H1 (cell line): ENCODE data around the gene SCAI. TPM values are rescaled to one million over a fixed set of nuclear protein-coding genes. Genes with fewer than 3 reads are reported as not detected.

Source experiments
- CTCF ChIA-PET: fragments of 300-600 bp; sonication (Branson Sonifier 250); formaldehyde crosslinking; loops from one replicate; lab custom pipeline; 2021; ENCODE audit not compliant: partially characterized antibody; lab: Charles Lee
- POLR2A ChIA-PET: fragments of 300-600 bp; sonication (Branson Sonifier 250); formaldehyde crosslinking; loops from one replicate; lab custom pipeline; 2021; ENCODE audit warnings: inconsistent platforms; ENCODE audit not compliant: partially characterized antibody; lab: Charles Lee
- DNase-seq, 2 experiments: peaks; one replicate each; pipeline versions ENCODE4 v3.0.0 to v3.0.0-alpha.2; 2010 to 2022; ENCODE audit warnings: low spot score in 2 of 2, low read depth in 1 of 2, mixed read lengths in 1 of 2
- FAIRE-seq: peaks from 2 replicates; lab custom pipeline; 2011; peaks lifted over from hg19 to GRCh38; lab: Jason Lieb, UNC
- H2AFZ ChIP-seq: 2 replicates; pipeline ENCODE4 v1.8.1; 2012; ENCODE audit warnings: low read length, inconsistent platforms
- H2AK5ac ChIP-seq: 2 replicates; pipeline ENCODE4 v1.6.1; 2013; ENCODE audit warnings: low read depth, low read length
- H2BK120ac ChIP-seq: replicated peaks from 2 replicates; pipeline ENCODE3; 2013; ENCODE audit warnings: low read depth, low read length, inconsistent platforms
- H2BK12ac ChIP-seq: 2 replicates; pipeline ENCODE4 v1.6.1; 2013; ENCODE audit warnings: low read depth, low read length
- H2BK15ac ChIP-seq: 2 replicates; pipeline ENCODE4 v1.6.1; 2013; ENCODE audit warnings: low read length
- H2BK20ac ChIP-seq: 2 replicates; pipeline ENCODE4 v1.6.1; 2013; ENCODE audit warnings: low read length
- H2BK5ac ChIP-seq: 2 replicates; pipeline ENCODE4 v1.6.1; 2013; ENCODE audit warnings: low read depth, low read length
- H3K14ac ChIP-seq: 2 replicates; pipeline ENCODE4 v1.6.1; 2013; ENCODE audit warnings: inconsistent platforms; ENCODE audit not compliant: insufficient read length
- H3K18ac ChIP-seq: 2 replicates; pipeline ENCODE4 v1.6.1; 2013; ENCODE audit warnings: low read length; ENCODE audit errors: extremely low read depth
- H3K23ac ChIP-seq: 2 replicates; pipeline ENCODE4 v1.6.1; 2013; ENCODE audit warnings: inconsistent platforms; ENCODE audit not compliant: insufficient read length
- H3K23me2 ChIP-seq: 2 replicates; pipeline ENCODE4 v1.6.1; 2013; ENCODE audit warnings: low read depth, low read length
- H3K27ac ChIP-seq: 2 replicates; pipeline ENCODE4 v1.6.1; 2011; ENCODE audit warnings: low read depth, low read length, inconsistent platforms
- H3K27me3 ChIP-seq, 4 experiments: replicated peaks in 1 of 4; 1 replicate in 1 of 4; 2 replicates in 3 of 4; pipeline versions ENCODE4 v1.6.1 to v1.8.1; 2011 to 2013; ENCODE audit warnings: low read length in 3 of 4, mild to moderate bottlenecking in 3 of 4, inconsistent platforms in 2 of 4, mixed read lengths in 2 of 4, moderate library complexity in 1 of 4; ENCODE audit not compliant: control insufficient read depth in 3 of 4, insufficient read depth in 3 of 4; ENCODE audit errors: extremely low read depth in 1 of 4
- H3K36me3 ChIP-seq, 4 experiments: 2 replicates each; pipeline versions ENCODE4 v1.6.1 to v1.8.1; 2011 to 2013; ENCODE audit warnings: mild to moderate bottlenecking in 4 of 4, low read length in 3 of 4, moderate library complexity in 2 of 4, control low read depth in 1 of 4, inconsistent platforms in 1 of 4; ENCODE audit not compliant: insufficient read depth in 4 of 4, control insufficient read depth in 2 of 4
- H3K4ac ChIP-seq: replicated peaks from 2 replicates; pipeline ENCODE3; 2013; ENCODE audit warnings: low read length, low read depth, mixed read lengths, inconsistent platforms; ENCODE audit not compliant: insufficient read length
- H3K4me1 ChIP-seq, 4 experiments: replicated peaks in 1 of 4; 1 replicate in 1 of 4; 2 replicates in 3 of 4; pipeline versions ENCODE4 v1.6.1 to v1.8.1; 2011 to 2013; ENCODE audit warnings: low read length in 3 of 4, inconsistent platforms in 2 of 4, mixed read lengths in 1 of 4; ENCODE audit not compliant: insufficient read depth in 4 of 4, control insufficient read depth in 3 of 4
- H3K4me2 ChIP-seq, 2 experiments: 2 replicates each; pipeline versions ENCODE4 v1.6.1 to v1.8.1; 2011 to 2013; ENCODE audit warnings: low read depth in 2 of 2, low read length in 2 of 2, control low read depth in 1 of 2, inconsistent platforms in 1 of 2, mild to moderate bottlenecking in 1 of 2; ENCODE audit not compliant: insufficient read depth in 1 of 2
- H3K4me3 ChIP-seq, 4 experiments: fragments of 200-600, 300-600 bp in 1 of 4; sonication (generic), shearing (Covaris generic), sonication (Bioruptor Twin) in 1 of 4; 2 replicates each; pipeline versions ENCODE4 v1.5.1 to v1.8.1; 2011 to 2016; ENCODE audit warnings: low read length in 4 of 4, low read depth in 3 of 4, control low read depth in 2 of 4, inconsistent platforms in 2 of 4, mild to moderate bottlenecking in 2 of 4, mixed read lengths in 1 of 4, moderate library complexity in 1 of 4; ENCODE audit not compliant: insufficient read depth in 2 of 4; ENCODE audit errors: extremely low read depth in 1 of 4
- H3K56ac ChIP-seq: replicated peaks from 2 replicates; pipeline ENCODE3; 2013; ENCODE audit warnings: low read depth, mild to moderate bottlenecking, mixed read lengths, low read length, inconsistent platforms; ENCODE audit not compliant: insufficient read length
- H3K79me1 ChIP-seq: 2 replicates; pipeline ENCODE4 v1.6.1; 2013; ENCODE audit warnings: low read depth, low read length, control low read depth
- H3K79me2 ChIP-seq, 2 experiments: 2 replicates each; pipeline versions ENCODE4 v1.6.1 to v1.8.1; 2012 to 2013; ENCODE audit warnings: low read length in 2 of 2, mild to moderate bottlenecking in 2 of 2, inconsistent platforms in 1 of 2; ENCODE audit not compliant: insufficient read depth in 2 of 2, control insufficient read depth in 1 of 2
- H3K9ac ChIP-seq, 4 experiments: replicated peaks in 1 of 4; 1 replicate in 1 of 4; 2 replicates in 3 of 4; pipeline versions ENCODE4 v1.6.1 to v1.8.1; 2011 to 2013; ENCODE audit warnings: low read depth in 3 of 4, low read length in 3 of 4, control low read depth in 2 of 4, mild to moderate bottlenecking in 2 of 4, moderate library complexity in 2 of 4, inconsistent platforms in 1 of 4; ENCODE audit errors: extremely low read depth in 1 of 4
- H3K9me3 ChIP-seq, 2 experiments: 2 replicates each; pipeline versions ENCODE4 v1.6.1 to v1.8.1; 2012 to 2013; ENCODE audit warnings: mild to moderate bottlenecking in 2 of 2, moderate library complexity in 2 of 2, control low read depth in 1 of 2, inconsistent platforms in 1 of 2, low read depth in 1 of 2, low read length in 1 of 2, mixed read lengths in 1 of 2; ENCODE audit not compliant: insufficient read depth in 2 of 2
- H4K20me1 ChIP-seq, 2 experiments: replicated peaks in 1 of 2; 2 replicates each; pipeline versions ENCODE3 to v1.8.1; 2011 to 2013; ENCODE audit warnings: inconsistent platforms in 2 of 2, low read length in 2 of 2, mild to moderate bottlenecking in 1 of 2; ENCODE audit not compliant: insufficient read depth in 2 of 2, control insufficient read depth in 1 of 2
- H4K5ac ChIP-seq: 2 replicates; pipeline ENCODE4 v1.6.1; 2013; ENCODE audit warnings: low read length, low read depth, mixed read lengths, inconsistent platforms; ENCODE audit not compliant: insufficient read length
- H4K8ac ChIP-seq: 2 replicates; pipeline ENCODE4 v1.8.0; 2013; ENCODE audit warnings: mild to moderate bottlenecking, moderate library complexity, low read length, inconsistent platforms; ENCODE audit not compliant: insufficient read depth; ENCODE audit errors: extremely low read depth
- H4K91ac ChIP-seq: replicated peaks from 2 replicates; pipeline ENCODE3; 2013; ENCODE audit warnings: low read length, mixed read lengths, inconsistent platforms; ENCODE audit not compliant: insufficient read length
- BACH1 ChIP-seq: IDR thresholded peaks from 2 replicates; pipeline ENCODE4 v1.6.1; 2012; ENCODE audit warnings: low read length, improper control_type of control experiment
- MAFK ChIP-seq: IDR thresholded peaks from 2 replicates; pipeline ENCODE4 v1.6.1; 2012; ENCODE audit warnings: low read depth, mild to moderate bottlenecking, improper control_type of control experiment, low read length
- WGBS, 2 experiments: shearing (Covaris generic) in 1 of 2; methylation state at CpG; one replicate each; pipeline versions ENCODE4 v1.1.6 to v1.1.7; 2013 to 2015; ENCODE audit warnings: low lambda C conversion rate in 2 of 2, mixed read lengths in 2 of 2, inconsistent platforms in 1 of 2, low coverage in 1 of 2, missing lambda C conversion rate in 1 of 2; ENCODE audit not compliant: insufficient replicate concordance in 2 of 2, insufficient coverage in 1 of 2, insufficient read length in 1 of 2; ENCODE audit errors: extremely low coverage in 1 of 2, missing lambda C conversion rate in 1 of 2; 5-methylcytosine and 5-hydroxymethylcytosine counted together
- polyA plus RNA-seq, 7 experiments: library from polyadenylated mRNA; depleted of rRNA in 3 of 7; stranded (reverse) in 5 of 7; unstranded in 2 of 7; fragments of >200 nt in 5 of 7; fragments of 200-250 nt in 2 of 7; gene quantifications; 1 replicate in 5 of 7; 2 replicates in 1 of 7; 4 replicates in 1 of 7; pipeline versions ENCODE4 v1.2.1 to v1.2.3, GENCODE V29; 2011 to 2013; ENCODE audit warnings: missing spikeins in 2 of 7, mixed read lengths in 2 of 7
- total RNA-seq: library from RNA; stranded (reverse); fragmentation: NEBNext Ultra II Directional; extraction: Animal tissue kit (Norgen Biotek cat#: 25700); gene quantifications from 2 replicates; pipeline ENCODE4 v1.2.1, GENCODE V29; 2021

Gene SCAI
- total and polyA plus RNA-seq, 2 of the 8 experiments (the other 6 are each of a cell fraction or from before 2014, with no cell fraction given): 6.4 to 19.8 TPM

GRCh38 chr9:125061391-125061790 lies 81.9 kb downstream of the SCAI start:
- Histone ChIP-seq H3K27ac (no peak overlapping the region), H4K91ac (no peak overlapping the region), H3K79me2 (peaks cover 0 to 5% of the 10 kb centered on the region in 2 experiments; a peak in 1 of 4 replicates), H2AFZ (no peak overlapping the region), H4K8ac (no peak overlapping the region), H3K79me1 (peaks cover 2% of the 10 kb centered on the region; the same call in 1 of the 2 replicates), H2BK120ac (no peak overlapping the region), H3K36me3 (peaks cover 0 to 3% (median 0%) of the 10 kb centered on the region in 4 experiments; a peak in 1 of 8 replicates), H3K23me2 (no peaks in the 10 kb centered on the region), H4K20me1 (no peaks in the 10 kb centered on the region), H2AK5ac (no peak overlapping the region), H3K14ac (no peak overlapping the region), H2BK12ac (no peak overlapping the region), H3K9me3 (no peaks in the 10 kb centered on the region), H3K23ac (no peak overlapping the region), H3K27me3 (no peaks in the 10 kb centered on the region), H2BK5ac (no peak overlapping the region), H3K4ac (no peak overlapping the region), H3K4me3 (no peak overlapping the region), H3K9ac (no peak overlapping the region), H3K56ac (no peak overlapping the region), H2BK15ac (no peak overlapping the region), H4K5ac (no peak overlapping the region), H3K18ac (no peak overlapping the region), H3K4me1 (no peaks in the 10 kb centered on the region), H3K4me2 (no peak overlapping the region), H2BK20ac (no peak overlapping the region)
- CTCF ChIA-PET: no interaction called here
- no peak for DNase-seq
- TF ChIP-seq BACH1: no peak
- TF ChIP-seq MAFK: peak; percentile 34; the same call in 1 of the 2 replicates
- 84% methylated on average over 3 of the region's 3 CpGs; no CpG with 5 or more reads in 1 of the 2 experiments for whole genome bisulfite sequencing, 2 experiments
- POLR2A ChIA-PET: no interaction called here
- no peak for FAIRE-seq
